Measurements from ENCODE around the gene NXPH2. TPM values are rescaled to one million over a fixed set of nuclear protein-coding genes. Genes with fewer than 3 reads are reported as not detected.
A peak's percentile ranks its signal among the peaks of the same experiment; 100 is the strongest.

NXPH2 gene
- total RNA-seq, 1 experiment from 2014 or later = 1.8 TPM

- no peak overlapping the region for H4K5ac ChIP-seq (ENCODE audit: insufficient read length, low read depth, low read length)
These were observed 43.5 kb upstream of the NXPH2 start for GRCh38 chr2:138823666-138824065.

More at GRCh38 chr2:138823666-138824065, 43.5 kb upstream of the NXPH2 start:
- Mint-ChIP-seq H3K27me3 (ENCODE audit: low read depth) (no peaks in the 10 kb centered on the region), H3K4me3 (no peak overlapping the region), H3K27ac (no peak overlapping the region), H3K9me3 (no peaks in the 10 kb centered on the region), H3K36me3 (ENCODE audit: insufficient read depth in 1 of 3, low read depth in 3 of 3) (no peaks in the 10 kb centered on the region; a peak in 1 of 7 replicates), H3K4me1 (peaks cover 4 to 15% of the 10 kb centered on the region in 2 experiments)
- peak; percentile 62 for DNase-seq
- H3K14ac ChIP-seq (ENCODE audit: insufficient read depth, low read length) = peak overlapping the region; percentile 24; the same call in 1 of the 2 replicates
- no peak overlapping the region for H3T11ph ChIP-seq (ENCODE audit: low read length)
- no peak overlapping the region for H3K23ac ChIP-seq (ENCODE audit: insufficient read length, low read depth, low read length)
- no peaks in the 10 kb centered on the region for H3K23me2 ChIP-seq (ENCODE audit: insufficient read length, low read depth, low read length, poor library complexity, severe bottlenecking)
- no peaks in the 10 kb centered on the region for H3K79me1 ChIP-seq (ENCODE audit: insufficient read depth, low read depth, low read length, poor library complexity, severe bottlenecking)
- no peak overlapping the region for H3K27ac ChIP-seq (ENCODE audit: insufficient read length, low read depth, low read length)
- no CpG with 5 or more reads among the region's 2 CpGs for WGBS (ENCODE audit: extremely low coverage, insufficient read length, low lambda C conversion rate)
- H2AK5ac ChIP-seq (ENCODE audit: insufficient read length, low read length) = no peak overlapping the region
- H4K20me1 ChIP-seq (ENCODE audit: control insufficient read depth, insufficient read depth, insufficient read length) = no peaks in the 10 kb centered on the region
- no peaks in the 10 kb centered on the region for H3K9me3 ChIP-seq (ENCODE audit: control insufficient read depth, low read depth, low read length)
- no peak overlapping the region for H4K91ac ChIP-seq (ENCODE audit: insufficient read length, low read depth, low read length)
- H3K18ac ChIP-seq (ENCODE audit: insufficient read length, low read depth, low read length) = no peak overlapping the region
- no peaks in the 10 kb centered on the region for H3K79me2 ChIP-seq (ENCODE audit: insufficient read depth, low read length)
- H2BK5ac ChIP-seq (ENCODE audit: insufficient read length, low read length) = no peak overlapping the region
- no peak overlapping the region for H3K4ac ChIP-seq (ENCODE audit: low read depth, low read length)
- TF ChIP-seq CTCF (conservative IDR thresholded peaks at IDR 0.05) = no peak
- no peak overlapping the region for H2BK12ac ChIP-seq (ENCODE audit: insufficient read length, low read depth, low read length)
- no peaks in the 10 kb centered on the region for H3K27me3 ChIP-seq (ENCODE audit: insufficient read depth, low read length)
- H4K8ac ChIP-seq (replicated peaks; ENCODE audit: insufficient read length, low read depth, low read length) = no peak overlapping the region
- H3K56ac ChIP-seq (ENCODE audit: insufficient read length, low read depth, low read length) = no peak overlapping the region
- H2BK120ac ChIP-seq (ENCODE audit: low read depth, low read length, poor library complexity, severe bottlenecking) = no peak overlapping the region
- no peak overlapping the region for H3K4me2 ChIP-seq (ENCODE audit: insufficient read depth, insufficient read length, low read length)
- no peak overlapping the region for H2AFZ ChIP-seq (ENCODE audit: low read length)
- H2BK15ac ChIP-seq (ENCODE audit: low read depth, low read length) = no peak overlapping the region
- H3K4me1 ChIP-seq (ENCODE audit: insufficient read depth, low read length) = peaks cover 2% of the 10 kb centered on the region; the same call in 1 of the 2 replicates
- no peak overlapping the region for H3K9ac ChIP-seq (ENCODE audit: extremely low read depth, insufficient read length, low read length)
- no peak overlapping the region for H2BK20ac ChIP-seq (ENCODE audit: low read depth, low read length, poor library complexity, severe bottlenecking)
